Fibroblast of skin of left quadriceps (primary cell): Measurements from ENCODE around the gene PRKCE.

Experiments used
- DNase-seq, 2 experiments: peaks; one replicate each; pipeline ENCODE4 v3.0.0-alpha.2; 2013; ENCODE audit warnings: low read depth in 2 of 2

PRKCE gene

DNA sequence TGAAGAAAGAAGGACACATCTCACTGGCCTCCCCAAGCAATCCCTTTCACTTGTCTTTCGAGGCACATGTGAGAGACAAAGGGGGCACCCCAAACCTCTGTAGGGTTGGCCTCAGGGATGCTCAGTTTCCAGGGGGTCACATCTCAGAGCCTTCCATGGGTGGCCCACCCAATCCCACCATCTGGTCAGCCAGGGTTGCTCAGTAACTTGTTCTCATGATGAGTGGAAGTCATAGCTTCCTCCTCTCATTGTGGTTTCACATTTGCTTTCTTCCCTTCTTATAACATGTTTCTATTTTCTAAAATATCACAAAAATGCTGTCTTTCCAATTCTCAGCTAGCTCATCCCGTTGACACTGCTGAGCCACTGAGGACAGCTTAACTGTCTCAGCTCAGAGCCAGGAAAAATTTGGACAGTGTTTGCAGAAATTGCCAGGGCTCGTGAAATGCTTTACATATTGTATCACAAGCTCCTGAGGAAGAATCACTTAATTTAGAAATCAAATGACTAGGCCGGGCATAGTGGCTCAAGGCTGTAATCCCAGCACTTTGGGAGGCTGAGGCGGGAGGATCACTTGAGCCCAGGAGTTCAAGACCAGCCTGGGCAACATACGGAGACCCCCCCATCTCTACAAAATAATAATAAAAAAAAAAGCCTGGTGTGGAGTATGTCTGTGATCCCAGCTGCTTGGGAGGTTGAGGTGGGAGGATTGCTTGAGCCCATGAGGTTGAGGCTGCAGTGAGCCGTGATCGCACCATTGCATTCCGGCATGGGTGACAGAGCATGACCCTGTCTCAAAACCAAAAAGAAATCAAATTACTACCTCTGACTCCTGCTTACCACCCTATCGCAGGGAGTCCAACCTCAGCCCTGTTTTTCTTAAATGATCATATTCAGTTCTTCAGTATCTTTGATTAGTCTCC is 129.3 kb downstream of the PRKCE start:
- DNase-seq, result no peak

DNA sequence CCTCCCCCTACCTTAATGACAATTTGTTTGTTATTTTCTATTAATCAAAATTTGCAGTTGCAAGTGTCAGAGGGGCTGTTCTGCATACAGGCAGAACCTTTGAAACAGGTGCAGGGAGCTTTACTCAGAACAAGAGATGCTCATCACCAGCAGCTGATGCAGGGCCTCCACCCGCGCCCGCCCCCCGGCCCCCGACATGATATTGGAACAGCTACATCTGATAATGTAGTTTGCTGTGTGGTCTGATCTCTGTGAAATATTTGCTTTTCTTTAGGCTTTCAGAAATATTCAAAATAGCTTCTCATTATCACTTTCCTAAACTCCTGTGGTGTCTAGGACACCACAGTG is 130.0 kb downstream of the PRKCE start:
- no peak for DNase-seq

DNA sequence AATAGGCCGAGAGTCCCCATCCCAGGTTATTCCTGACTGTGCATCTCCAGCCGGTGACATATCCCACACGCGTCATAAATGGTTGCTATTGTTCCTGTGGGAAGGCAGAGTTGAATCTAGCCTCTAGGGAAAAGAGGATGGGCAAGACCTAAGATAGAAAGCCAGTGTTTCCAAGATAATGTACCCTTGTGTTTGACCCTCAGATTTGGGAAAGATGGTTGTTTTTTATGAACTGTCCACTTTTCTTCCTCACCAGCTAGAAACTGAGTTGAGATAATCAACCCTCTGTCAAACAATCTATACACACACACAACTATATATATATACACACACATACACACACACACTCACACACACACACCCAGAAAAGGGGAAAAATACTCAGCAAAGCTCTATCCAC is 131.0 kb downstream of the PRKCE start:
- DNase-seq, result no peak

DNA sequence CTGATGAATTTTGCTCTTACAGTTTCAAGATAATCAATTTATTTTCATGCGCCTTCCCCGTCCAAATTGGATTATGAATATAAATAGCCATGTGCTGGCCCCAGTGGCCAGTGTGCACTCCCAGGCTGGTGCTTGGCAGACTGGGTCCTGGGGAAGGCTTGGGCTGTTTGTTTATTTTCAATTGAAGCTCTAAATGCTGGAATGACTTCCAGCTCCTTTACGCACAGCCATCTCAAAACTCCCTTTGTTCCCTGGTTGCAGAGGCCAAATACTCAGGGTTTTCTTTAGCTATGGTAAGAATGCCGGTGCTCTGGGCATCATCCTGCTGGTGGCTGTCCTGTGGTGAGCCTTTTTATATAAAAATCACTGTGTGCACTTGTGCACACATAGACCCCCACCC is 131.5 kb downstream of the PRKCE start:
- DNase-seq, result no peak

DNA sequence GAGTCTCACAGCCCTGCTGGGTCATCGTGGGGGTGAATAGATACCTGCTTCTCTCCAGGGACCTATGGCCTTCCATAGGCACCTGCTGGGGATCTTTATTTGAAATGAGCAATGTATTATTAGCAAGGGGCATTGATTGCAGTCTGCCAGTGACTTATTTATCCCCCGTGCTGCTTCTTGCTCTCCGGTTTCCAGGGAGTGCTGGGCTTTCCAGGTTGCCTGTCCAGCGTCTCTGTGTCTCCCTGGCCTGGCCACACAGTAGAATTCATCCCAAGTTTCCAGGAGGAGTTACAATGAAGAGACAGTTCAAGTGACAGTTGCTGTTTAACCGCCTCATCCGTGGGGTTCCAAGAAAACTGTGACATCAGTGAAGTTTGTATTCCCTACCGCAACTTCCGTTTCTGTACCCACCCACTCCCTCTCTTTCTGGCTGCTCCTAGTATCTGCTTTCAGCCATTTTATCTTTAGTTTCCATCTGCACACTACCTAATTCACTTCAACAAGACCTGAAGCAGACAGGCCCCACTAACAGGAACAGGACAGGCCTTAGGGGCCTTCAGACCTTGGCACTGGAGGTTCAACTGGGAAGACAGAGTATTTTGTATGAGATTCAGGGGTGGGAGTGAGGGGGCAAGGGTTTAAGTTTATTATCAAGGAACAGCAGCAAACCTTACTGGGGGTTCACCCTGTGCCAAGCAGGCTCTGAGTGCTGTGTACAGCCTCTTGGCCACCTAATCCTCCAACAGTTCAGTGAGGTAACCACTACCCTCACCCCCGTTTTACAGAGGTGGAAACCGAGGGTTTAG is 134.8 kb downstream of the PRKCE start:
- DNase-seq, result no peak

DNA sequence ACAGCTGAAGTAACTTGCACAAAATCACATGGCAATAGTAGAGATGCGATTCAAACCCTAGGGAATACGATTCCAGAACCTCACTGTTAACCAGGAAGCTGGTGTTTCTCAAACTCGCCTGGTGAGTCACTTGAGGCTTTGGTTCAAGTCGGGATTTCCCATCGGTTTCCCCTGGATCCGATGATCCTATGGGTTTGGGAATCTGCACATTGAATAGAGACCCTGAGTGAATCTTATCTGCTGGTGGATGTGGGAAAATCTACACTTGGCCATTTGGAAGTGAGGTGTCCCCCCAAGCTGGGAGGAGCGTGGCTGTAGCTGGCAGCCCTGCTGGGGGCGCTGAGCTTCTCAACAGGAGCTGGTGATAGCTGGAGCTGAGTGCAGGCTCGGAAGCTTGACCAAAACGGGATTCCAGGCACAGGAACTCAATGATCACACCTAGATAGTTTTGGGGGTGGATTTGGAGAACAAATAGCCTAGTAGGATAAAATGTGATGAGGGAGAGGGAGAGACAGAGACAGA is 135.4 kb downstream of the PRKCE start:
- no peak for DNase-seq

DNA sequence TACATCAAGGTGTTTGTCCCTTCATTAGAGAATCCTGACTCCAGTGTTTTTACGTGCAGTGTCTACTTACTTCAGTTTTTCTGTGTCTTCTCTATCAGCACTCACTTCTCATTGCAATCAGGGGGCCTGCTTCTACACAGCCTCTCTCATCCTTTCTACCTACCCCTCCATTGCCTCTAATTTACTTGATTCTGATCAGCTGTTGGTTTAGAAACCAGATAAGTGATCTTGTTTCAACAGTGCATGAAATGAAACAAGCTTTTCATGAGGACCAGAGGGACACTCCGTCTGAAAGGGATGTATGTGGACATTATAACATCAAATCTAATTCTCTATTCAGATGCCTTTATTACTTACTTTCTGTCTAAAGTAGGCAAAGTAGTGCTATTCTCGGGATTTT is 136.9 kb downstream of the PRKCE start:
- no peak for DNase-seq

DNA sequence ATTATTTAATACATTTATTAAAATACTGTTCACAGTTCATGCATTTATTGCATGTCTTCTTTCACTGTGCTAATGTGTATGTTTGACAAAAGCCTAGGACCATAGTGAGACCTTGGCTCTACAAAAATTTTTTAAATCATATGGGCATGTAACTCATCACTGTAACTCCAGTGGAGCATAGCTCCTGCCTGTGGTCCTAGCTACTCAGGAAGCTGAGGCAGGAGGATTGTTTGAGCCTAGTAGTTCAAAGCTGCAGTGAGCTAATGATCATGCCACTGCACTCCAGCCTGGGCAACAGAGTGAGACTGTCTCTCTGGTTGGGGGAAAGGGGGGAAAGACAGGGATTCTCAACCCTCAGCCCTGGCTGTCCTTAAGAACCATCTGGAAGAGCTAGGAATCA is 137.8 kb downstream of the PRKCE start:
- DNase-seq, result no peak

DNA sequence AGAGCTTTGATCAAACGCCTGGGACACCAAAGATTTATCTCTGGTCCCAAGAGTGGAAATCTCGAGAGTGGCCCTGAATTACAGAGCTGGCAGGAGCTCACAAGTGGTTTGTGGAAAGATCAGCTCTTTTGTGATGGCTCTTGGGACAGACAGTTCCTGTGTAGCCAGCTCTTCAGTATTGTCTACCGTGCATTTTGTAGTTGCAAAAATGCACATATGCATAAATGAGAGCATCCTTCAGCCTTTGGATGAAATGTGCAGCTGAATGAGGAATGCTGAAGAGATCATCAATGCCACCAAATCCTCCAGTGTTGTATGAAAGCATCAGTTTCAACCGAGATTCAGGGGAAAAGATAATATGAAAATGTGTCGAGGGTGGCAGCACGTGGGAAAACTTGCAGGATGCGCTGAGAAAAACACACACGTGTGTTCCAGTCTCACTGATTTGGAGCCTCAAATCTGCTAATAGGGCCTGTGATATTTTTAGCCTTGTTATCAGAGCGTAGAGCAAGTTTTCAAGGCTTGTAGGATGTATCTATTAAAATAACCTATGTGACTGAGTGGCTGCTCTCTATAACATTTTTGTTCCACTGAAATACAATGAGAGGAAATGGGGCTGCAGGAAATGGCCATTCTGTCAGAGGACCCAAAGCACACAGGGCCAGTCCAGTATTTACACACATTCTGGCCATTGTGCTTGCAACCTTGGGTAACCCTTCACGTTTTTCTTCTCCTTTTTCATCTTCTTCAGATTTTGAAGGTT is 138.7 kb downstream of the PRKCE start:
- DNase-seq, result no peak

DNA sequence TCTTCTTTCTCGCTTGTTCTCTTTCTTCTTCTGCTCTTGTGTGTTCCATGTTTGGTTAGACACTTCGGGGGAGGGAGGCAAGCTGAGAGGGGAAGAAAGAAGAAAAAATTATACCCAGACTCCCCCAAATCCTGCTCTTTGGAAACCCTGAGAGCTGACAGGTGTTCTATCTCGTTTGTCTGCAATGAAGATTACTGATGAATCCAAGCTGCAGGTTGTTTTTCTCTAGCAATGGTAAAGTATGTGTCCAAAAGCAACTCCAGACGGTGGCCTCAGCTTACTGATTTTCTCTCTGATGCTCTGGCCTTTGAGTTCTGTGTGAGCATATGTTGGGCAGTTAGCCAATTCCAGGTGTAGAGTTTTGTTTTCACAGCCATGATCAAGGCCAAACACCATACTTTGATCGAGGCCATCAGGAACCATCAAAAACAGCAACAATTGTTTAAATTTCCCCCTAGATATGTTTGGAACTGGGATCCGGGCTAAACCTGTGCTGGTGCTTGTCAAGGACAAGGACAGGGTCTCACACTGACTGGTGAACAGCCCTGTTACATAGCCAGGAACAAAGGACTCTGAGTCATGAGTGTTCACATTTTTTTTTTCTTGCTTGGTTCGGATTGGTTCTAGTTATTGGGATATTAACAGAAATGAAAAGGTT is 142.0 kb downstream of the PRKCE start:
- DNase-seq, result no peak

DNA sequence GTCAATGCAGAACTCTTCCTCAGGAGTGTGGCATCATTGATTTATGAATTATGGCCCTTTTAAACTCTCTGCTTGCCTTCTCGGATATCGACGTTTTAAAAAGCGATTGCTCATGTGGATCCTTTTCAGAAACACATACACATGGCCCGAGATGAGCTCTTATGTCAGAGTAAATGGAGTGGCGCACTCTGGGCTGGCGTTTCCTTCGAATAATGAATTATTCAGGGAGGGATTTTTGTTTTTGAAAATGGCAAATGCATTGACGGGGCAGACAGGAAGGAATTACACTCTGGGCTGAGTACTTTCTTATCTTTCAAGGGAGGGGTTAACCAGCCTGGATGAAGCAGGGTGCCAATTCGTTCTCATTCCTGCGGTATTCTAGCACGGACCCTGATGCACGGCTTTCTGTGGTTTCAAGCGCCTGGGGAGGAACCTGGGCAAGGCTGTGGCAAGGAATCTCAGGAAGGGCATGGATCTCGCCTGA is 142.7 kb downstream of the PRKCE start:
- no peak for DNase-seq

DNA sequence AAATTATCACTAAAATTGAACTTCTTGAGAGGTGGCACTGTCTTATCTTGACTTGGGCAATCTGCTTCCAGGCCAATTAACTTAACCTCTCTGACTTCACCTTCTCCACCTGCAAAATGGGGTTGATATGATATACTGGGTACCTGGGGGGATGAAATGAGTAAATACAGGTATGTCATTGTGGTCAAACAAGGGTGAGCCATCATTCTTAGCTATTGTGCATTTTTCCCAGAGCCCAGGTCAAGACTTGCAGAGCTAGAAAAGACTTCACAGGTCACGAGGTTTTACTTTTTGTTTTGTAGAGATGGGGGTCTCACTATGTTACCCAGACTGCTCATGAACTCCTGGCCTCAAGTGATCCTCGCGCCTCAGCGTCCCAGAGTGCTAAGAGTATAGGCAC is 145.0 kb downstream of the PRKCE start:
- DNase-seq, result no peak

DNA sequence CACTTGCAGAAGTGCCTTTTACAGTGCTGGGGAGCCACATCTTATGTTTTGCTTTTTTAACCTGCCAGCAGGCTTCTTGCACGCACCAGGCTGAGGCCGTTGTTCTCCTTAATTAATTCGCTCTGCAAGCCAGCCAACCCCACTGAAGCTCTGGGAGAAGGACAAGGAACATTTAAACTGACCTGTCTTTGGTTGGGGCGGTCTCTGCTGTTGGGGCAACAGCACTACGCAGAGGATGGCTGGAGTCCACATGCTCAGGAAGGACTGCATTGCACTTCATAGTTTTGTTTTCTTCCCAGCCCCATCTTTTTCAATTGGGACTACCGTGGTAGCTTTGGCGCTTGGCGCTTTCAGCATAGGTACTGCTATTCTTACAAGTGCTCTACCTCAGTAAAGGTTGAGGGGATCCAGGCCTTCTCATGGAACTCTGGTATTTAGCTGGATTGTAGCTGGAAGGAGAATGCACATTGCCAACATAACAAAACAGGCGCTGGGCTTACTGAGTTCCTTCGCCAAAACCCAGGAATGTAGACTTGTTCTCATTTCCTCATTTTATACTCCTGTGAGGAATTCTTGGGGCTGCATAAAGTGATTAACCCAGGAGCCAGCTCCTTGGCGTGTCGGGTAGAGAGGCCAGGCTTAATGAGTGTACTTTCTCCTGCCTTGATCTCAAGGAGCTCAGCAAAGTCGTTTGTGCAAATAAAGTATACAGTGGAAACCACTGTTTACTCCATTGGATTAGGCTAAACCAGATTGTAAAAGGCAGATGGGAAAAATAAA is 146.2 kb downstream of the PRKCE start:
- no peak for DNase-seq

DNA sequence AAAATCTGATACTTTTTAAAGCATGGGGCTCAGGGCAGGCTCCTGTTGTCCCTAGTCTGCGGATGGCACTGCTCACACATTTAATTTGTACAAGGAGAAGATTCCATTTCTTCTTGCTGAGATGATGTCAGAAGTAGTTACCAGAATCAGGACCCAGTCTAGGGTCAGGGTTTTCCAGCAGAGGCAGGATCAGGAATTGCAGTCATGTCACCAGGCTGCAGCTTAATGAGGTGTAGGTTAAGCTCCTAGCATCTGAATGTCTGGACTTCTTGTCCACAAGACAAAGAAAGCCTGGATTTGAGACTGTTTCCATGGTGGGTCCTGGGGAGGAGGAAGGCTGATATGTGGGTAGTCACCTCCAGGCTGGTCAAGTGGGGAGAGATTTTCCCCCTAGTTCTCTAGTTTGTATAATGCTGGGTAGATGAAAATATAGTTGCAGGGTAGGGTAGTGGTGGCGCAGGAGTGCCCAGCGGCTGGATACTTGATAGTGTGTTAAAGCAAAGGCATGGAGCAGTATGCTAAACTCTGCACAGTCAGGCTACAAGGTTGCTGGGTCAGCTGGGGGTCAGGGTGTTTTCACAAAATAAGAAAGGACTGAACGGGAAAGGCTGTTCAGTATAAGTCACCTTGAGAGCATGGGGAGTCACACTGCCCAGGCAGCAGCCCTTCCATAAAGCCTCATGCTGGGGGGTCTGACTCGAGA is 148.4 kb downstream of the PRKCE start:
- no peak for DNase-seq

DNA sequence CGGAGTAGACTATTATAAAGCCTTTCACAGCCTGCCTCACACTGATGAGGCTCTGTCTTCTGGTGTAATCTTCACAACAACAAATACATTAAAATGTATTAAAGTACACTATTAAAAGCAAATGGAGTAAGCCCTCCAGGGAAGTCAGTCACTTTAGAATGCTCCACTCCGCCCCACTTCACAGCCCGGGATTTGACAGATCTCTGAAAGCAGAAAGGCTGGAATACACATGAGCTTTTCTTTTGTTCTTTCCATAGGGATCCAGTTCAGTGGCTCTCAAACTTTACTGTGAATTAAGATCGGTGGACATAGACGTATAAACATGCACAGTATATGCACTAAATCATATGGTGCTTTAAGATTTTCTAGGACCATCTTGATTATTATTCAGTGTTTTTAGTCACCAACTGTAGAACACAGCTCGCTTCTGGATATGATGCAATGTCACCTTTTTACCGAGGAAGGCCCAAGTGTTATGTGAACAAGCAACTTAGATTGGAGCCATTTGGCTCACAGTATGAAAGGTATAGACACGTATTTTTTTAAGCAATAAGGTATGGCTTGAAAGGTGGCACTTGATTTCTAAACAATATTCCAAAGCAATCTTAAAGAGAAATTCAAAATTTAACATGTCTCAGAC is 151.1 kb downstream of the PRKCE start:
- no peak for DNase-seq

DNA sequence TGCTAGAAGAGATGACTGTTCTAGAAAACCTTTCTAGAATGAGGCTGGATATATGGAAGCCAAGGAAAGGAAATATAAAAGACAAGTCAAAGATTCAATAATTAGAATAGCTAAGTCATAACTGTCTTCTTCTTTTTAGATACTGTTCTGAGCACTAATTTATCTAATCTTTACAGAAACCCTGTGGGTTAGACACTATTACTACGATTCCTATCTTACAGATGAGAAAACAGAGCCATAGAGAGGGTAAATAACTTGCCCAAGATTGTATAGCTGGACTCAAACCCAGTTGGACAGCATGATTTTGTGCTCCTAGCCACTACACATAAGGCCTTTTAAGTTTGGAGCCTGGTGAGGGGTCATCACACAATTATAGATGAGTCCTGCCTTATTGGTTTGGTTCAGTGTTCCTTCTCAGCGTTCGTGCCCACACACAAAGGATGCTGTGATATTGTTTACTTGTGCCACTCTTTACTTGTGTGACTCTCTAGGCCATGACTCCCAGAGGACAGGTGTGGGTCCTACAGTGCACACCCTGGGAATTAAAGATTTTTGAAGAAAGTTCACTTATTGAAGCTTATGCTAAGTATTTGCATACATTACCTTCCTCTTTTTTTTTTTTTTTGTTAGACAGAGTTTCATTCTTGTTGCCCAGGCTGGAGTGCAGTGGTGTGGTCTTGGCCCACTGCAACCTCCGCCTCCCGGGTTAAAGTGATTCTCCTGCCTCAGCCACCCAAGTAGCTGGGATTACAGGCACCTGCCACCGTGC is 153.7 kb downstream of the PRKCE start:
- DNase-seq, result no peak

DNA sequence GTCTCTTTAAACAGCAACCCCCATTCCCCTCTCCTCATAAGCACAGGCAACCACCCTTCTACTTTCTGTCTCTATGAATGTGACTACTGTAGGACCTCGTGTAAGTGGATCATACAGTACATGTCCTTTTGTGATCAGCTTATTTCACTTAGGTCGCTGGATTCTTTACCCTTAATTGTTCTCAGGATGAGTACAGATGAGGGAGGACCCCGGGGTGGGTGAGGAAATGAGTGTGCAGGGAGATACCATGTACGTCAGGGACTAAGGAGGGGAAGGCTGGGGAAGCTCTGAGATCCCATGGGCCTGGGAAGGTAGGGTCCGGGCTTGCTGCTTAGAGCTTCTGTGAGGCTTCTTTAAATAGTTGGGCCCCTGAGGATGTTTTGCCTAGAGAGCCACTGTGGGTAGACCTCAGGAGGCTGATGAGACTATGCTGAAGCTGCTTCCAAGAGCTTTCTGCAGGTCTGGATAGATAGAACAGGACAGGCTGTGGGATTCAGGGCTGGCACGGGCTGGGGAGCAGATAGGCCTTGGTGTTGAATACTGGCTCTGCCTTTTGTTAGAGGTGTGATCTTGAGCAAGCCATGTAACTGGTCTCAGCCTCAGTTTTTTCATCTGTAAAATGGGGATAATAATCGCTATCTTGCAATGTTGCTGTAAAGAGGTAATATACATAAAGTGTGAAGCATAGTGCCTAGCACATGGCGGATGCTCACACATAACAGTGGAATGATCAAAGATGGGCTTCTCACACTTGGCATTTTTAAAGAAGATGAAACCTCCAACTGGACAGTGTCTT is 155.3 kb downstream of the PRKCE start:
- DNase-seq, result no peak

DNA sequence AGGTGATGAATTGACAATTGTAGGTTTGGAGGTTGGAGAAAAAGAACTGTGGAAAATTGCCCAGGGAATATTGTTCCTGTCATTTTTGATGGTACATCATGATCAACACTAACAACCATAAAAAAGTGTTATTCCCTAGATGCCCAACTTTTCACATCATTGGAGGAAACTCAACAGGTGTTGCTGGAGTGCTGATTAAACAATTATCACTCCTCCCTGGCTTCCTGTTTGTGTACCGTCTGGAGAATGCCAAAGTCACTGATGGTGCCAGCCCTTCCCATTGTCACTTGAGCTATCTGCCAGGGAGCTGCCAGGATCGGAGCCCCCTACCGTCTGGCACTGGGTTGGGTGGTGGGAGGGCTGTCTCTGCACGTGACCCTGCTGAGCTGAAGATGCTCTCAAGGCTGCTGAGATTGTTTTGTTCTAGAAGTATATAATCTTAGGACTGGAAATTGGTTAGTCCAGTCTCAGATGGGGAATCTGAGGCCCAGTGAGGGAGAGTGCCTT is 156.9 kb downstream of the PRKCE start:
- DNase-seq, result no peak
